MM.1S (cell line): ENCODE results near the gene RNGTT.

Experiments
- DNase-seq: peaks from one replicate; pipeline ENCODE4 v3.0.0-alpha.2; 2015
- H2AFZ ChIP-seq: fragments of 300-600 bp; sonication (generic); 2 replicates; pipeline ENCODE4 v1.6.0; 2016; ENCODE audit warnings: antibody characterized with exemption, low read length
- H3F3A ChIP-seq: fragments of 300-600 bp; sonication (generic); 2 replicates; pipeline ENCODE4 v1.6.1; 2016; ENCODE audit warnings: mild to moderate bottlenecking, antibody characterized with exemption, low read length, moderate library complexity, mixed read lengths; ENCODE audit not compliant: insufficient read depth
- H3K27ac ChIP-seq: fragments of 300-600 bp; sonication (generic); 2 replicates; pipeline ENCODE4 v1.5.1; 2016; ENCODE audit warnings: mild to moderate bottlenecking, low read length
- H3K27me3 ChIP-seq: fragments of 300-600 bp; sonication (generic); replicated peaks from 2 replicates; pipeline ENCODE4 v1.6.0; 2016; ENCODE audit warnings: low read length; ENCODE audit not compliant: insufficient read depth
- H3K36me3 ChIP-seq: fragments of 300-600 bp; sonication (generic); replicated peaks from 2 replicates; pipeline ENCODE4 v1.6.1; 2016; ENCODE audit warnings: mild to moderate bottlenecking, low read length, mixed read lengths; ENCODE audit not compliant: insufficient read depth
- H3K4me1 ChIP-seq: fragments of 300-600 bp; sonication (generic); 2 replicates; pipeline ENCODE4 v1.6.1; 2016; ENCODE audit warnings: low read length, mixed read lengths
- H3K4me2 ChIP-seq: fragments of 300-600 bp; sonication (generic); 2 replicates; pipeline ENCODE4 v1.6.0; 2016; ENCODE audit warnings: low read depth, low read length
- H3K4me3 ChIP-seq: fragments of 300-600 bp; sonication (generic); 2 replicates; pipeline ENCODE4 v1.5.1; 2016; ENCODE audit warnings: low read length, mixed read lengths
- H3K79me2 ChIP-seq: fragments of 300-600 bp; sonication (generic); 2 replicates; pipeline ENCODE4 v1.6.1; 2016; ENCODE audit warnings: mixed run types, low read length, mixed read lengths
- H3K9ac ChIP-seq: fragments of 300-600 bp; sonication (generic); 2 replicates; pipeline ENCODE4 v1.6.1; 2016; ENCODE audit warnings: low read length, mixed read lengths
- H3K9me2 ChIP-seq: fragments of 300-600 bp; sonication (generic); replicated peaks from 2 replicates; pipeline ENCODE4 v1.6.1; 2016; ENCODE audit warnings: mild to moderate bottlenecking, low read length, mixed read lengths; ENCODE audit not compliant: insufficient read depth
- H3K9me3 ChIP-seq: fragments of 300-600 bp; sonication (generic); replicated peaks from 2 replicates; pipeline ENCODE4 v1.6.1; 2016; ENCODE audit warnings: mild to moderate bottlenecking, low read length, mixed read lengths; ENCODE audit not compliant: insufficient read depth
- H4K20me1 ChIP-seq: fragments of 300-600 bp; sonication (generic); 2 replicates; pipeline ENCODE4 v1.6.1; 2016; ENCODE audit warnings: mild to moderate bottlenecking, low read length, moderate library complexity, mixed read lengths; ENCODE audit not compliant: insufficient read depth
- EZH2 ChIP-seq: fragments of 300-600 bp; sonication (generic); optimal IDR thresholded peaks from 2 replicates; pipeline ENCODE3; 2017; ENCODE audit warnings: low read depth, mild to moderate bottlenecking, antibody characterized with exemption, low read length, mixed read lengths
- EZH2phosphoT487 ChIP-seq: fragments of 300-600 bp; sonication (generic); IDR thresholded peaks from 2 replicates; pipeline ENCODE4 v1.6.1; 2018; ENCODE audit warnings: antibody characterized with exemption, low read length
- TF ChIP-seq, protein P1 (sequence below): fragments of 300-600 bp; sonication (generic); IDR thresholded peaks from 2 replicates; pipeline ENCODE4 v1.5.1; 2016; ENCODE audit warnings: antibody characterized with exemption, low read length, mixed read lengths

Gene RNGTT

DNA sequence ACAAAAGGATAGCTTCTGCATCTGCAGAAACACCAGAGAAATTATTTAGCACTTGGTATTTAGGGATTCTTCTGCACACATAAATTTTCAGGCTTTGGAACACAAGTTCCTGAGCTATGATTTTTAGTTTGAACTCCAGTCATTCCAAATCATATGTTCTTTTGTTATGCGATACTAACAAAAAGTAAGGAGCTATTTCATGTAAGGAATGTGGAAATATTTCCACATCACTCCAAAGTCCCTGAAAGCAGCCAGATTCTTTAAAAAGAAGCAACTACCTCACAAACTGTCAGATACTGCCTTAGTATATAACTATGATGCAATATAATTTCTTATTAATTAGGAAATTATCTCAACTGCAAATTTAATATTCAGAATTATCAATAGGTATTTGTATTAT, 106.9 kb downstream of the RNGTT start:
- no peak for DNase-seq
- Histone ChIP-seq H3K9me3 (no peaks in the 10 kb centered on the region), H3K9ac (no peak overlapping the region), H3K27me3 (no peaks in the 10 kb centered on the region), H2AFZ (no peak overlapping the region), H3K4me3 (no peak overlapping the region), H3K79me2 (no peaks in the 10 kb centered on the region), H3K4me1 (no peaks in the 10 kb centered on the region), H3F3A (no peaks in the 10 kb centered on the region), H3K9me2 (no peaks in the 10 kb centered on the region), H4K20me1 (no peaks in the 10 kb centered on the region), H3K4me2 (no peak overlapping the region), H3K36me3 (no peaks in the 10 kb centered on the region), H3K27ac (no peak overlapping the region)
- no peak for TF ChIP-seq EZH2
- TF ChIP-seq EZH2phosphoT487 = no peak

DNA sequence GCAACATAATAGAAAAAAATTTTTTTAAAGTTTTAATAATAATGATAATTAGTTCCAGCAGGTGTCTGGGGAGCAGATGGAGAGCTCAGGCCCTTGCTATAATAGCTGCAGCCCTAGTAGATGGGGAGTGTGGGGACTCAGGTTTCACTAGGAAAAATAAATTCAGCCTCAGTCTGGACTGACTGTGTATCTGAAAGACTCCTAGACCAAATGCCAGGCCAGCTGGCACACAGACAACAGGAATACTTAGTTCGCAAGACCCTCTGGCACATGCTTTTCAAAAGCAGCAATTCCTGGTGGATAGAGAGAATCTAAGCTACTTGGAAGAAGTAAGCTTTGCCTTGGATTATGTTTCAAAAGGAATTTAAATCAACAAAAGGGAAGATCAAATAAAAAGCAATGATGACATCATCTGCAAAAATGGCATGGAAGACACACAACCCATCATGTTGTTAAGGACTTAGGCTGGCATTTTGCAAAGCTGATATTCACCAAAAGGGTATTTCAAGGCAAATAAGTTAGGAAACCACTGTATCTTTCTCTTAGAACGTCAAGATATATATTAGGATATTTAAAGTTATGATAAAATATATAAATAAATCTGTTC, 107.8 kb downstream of the RNGTT start:
- no peaks in the 10 kb centered on the region for H3K4me1 ChIP-seq
- no peak overlapping the region for H3K27ac ChIP-seq
- no peak overlapping the region for H2AFZ ChIP-seq
- H3K9me3 ChIP-seq = no peaks in the 10 kb centered on the region
- no peaks in the 10 kb centered on the region for H3K79me2 ChIP-seq
- no peaks in the 10 kb centered on the region; the same call in 1 of the 2 replicates for H3K36me3 ChIP-seq
- H3K4me2 ChIP-seq = no peak overlapping the region
- TF ChIP-seq EZH2phosphoT487 (no peak), EZH2 (no peak)
- TF ChIP-seq, protein P1, sequence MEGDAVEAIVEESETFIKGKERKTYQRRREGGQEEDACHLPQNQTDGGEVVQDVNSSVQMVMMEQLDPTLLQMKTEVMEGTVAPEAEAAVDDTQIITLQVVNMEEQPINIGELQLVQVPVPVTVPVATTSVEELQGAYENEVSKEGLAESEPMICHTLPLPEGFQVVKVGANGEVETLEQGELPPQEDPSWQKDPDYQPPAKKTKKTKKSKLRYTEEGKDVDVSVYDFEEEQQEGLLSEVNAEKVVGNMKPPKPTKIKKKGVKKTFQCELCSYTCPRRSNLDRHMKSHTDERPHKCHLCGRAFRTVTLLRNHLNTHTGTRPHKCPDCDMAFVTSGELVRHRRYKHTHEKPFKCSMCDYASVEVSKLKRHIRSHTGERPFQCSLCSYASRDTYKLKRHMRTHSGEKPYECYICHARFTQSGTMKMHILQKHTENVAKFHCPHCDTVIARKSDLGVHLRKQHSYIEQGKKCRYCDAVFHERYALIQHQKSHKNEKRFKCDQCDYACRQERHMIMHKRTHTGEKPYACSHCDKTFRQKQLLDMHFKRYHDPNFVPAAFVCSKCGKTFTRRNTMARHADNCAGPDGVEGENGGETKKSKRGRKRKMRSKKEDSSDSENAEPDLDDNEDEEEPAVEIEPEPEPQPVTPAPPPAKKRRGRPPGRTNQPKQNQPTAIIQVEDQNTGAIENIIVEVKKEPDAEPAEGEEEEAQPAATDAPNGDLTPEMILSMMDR = no peak
- no peaks in the 10 kb centered on the region for H3K27me3 ChIP-seq
- no peak overlapping the region for H3K9ac ChIP-seq
- no peaks in the 10 kb centered on the region for H4K20me1 ChIP-seq
- no peaks in the 10 kb centered on the region for H3K9me2 ChIP-seq
- no peaks in the 10 kb centered on the region for H3F3A ChIP-seq
- no peak for DNase-seq
- H3K4me3 ChIP-seq = no peak overlapping the region

DNA sequence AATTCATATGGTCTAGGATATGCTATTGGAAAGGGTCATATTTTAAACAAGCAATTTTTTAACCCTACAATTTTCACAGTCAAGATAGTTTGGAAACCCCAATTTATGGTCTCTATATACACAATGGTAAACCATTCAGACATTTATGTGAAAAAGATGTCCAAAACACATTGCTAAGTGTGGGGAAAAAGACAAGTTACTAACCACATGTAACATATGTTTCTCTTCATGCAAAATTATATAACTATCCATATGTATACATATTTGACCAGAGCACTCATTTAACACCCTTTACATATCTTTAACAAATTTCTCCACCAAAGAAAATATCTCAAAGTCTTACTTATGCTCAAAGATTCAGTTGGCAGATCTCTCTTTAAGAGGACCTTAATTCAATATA, 110.6 kb downstream of the RNGTT start:
- Histone ChIP-seq H3K9me2 (no peaks in the 10 kb centered on the region), H3K79me2 (no peaks in the 10 kb centered on the region), H3K36me3 (no peaks in the 10 kb centered on the region; the same call in 1 of the 2 replicates), H3K27me3 (no peaks in the 10 kb centered on the region), H3K9me3 (no peaks in the 10 kb centered on the region), H3F3A (no peaks in the 10 kb centered on the region), H3K27ac (no peak overlapping the region), H3K4me1 (no peaks in the 10 kb centered on the region), H3K9ac (no peak overlapping the region), H4K20me1 (no peaks in the 10 kb centered on the region), H2AFZ (no peak overlapping the region), H3K4me2 (no peak overlapping the region), H3K4me3 (no peak overlapping the region)
- TF ChIP-seq, protein P1 = no peak
- TF ChIP-seq EZH2phosphoT487 (no peak), EZH2 (no peak)
- no peak for DNase-seq

DNA sequence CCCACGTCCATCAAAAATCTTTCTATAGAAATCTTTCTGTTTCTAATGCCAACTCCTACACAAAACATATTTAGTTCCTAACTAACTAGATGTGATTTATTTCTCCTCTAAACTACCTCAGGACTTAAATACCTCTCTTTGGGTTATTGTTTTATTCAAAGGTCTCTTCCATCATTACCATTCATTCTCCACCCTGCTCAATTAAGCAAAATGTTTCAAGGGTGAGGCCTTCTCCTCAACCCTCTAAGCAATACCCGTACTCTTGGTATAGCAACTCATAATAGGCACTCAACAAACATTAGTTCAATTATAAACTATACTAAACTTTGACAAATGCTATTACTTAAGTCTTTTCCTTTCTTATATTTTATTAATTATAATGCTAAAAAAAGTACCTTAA, 111.4 kb downstream of the RNGTT start:
- Histone ChIP-seq H3K27me3 (no peaks in the 10 kb centered on the region), H3K9me3 (no peaks in the 10 kb centered on the region), H2AFZ (no peak overlapping the region), H3K27ac (no peak overlapping the region), H3K4me1 (no peaks in the 10 kb centered on the region), H4K20me1 (no peaks in the 10 kb centered on the region), H3F3A (no peaks in the 10 kb centered on the region), H3K4me2 (no peak overlapping the region), H3K9me2 (no peaks in the 10 kb centered on the region), H3K79me2 (no peaks in the 10 kb centered on the region), H3K4me3 (no peak overlapping the region), H3K9ac (no peak overlapping the region), H3K36me3 (no peaks in the 10 kb centered on the region; the same call in 1 of the 2 replicates)
- TF ChIP-seq EZH2phosphoT487 = no peak
- no peak for DNase-seq
